Smooth muscle cell (in vitro differentiated cells): ENCODE measurements around the gene BICC1. TPM values are rescaled to one million over a fixed set of nuclear protein-coding genes. Genes with fewer than 3 reads are reported as not detected.

ENCODE experiments used
- DNase-seq: peaks from one replicate; lab custom pipeline; 2025; ENCODE audit not compliant: unreplicated experiment; lab: John Stamatoyannopoulos, UW
- H2AFZ ChIP-seq: fragments of 200-600 bp; sonication (generic); 2 replicates; pipeline ENCODE4 v1.6.0; 2016; ENCODE audit warnings: antibody characterized with exemption, low read depth, mild to moderate bottlenecking
- H3F3A ChIP-seq: fragments of 200-600 bp; sonication (generic); 2 replicates; pipeline ENCODE4 v1.6.0; 2017; ENCODE audit warnings: antibody characterized with exemption, low read depth
- H3K27ac ChIP-seq: fragments of 200-600 bp; sonication (generic); 2 replicates; pipeline ENCODE4 v1.5.1; 2016; ENCODE audit warnings: low read depth, mild to moderate bottlenecking
- H3K27me3 ChIP-seq: fragments of 200-600 bp; sonication (generic); 2 replicates; pipeline ENCODE4 v1.6.1; 2016; ENCODE audit warnings: low read depth, mild to moderate bottlenecking
- H3K36me3 ChIP-seq: fragments of 200-600 bp; sonication (generic); 2 replicates; pipeline ENCODE4 v1.5.1; 2016; ENCODE audit warnings: low read depth
- H3K4me1 ChIP-seq: fragments of 200-600 bp; sonication (generic); 2 replicates; pipeline ENCODE4 v1.5.1; 2016; ENCODE audit warnings: low read depth
- H3K4me2 ChIP-seq: fragments of 200-600 bp; sonication (generic); 2 replicates; pipeline ENCODE4 v1.6.0; 2016; ENCODE audit warnings: mild to moderate bottlenecking
- H3K4me3 ChIP-seq: fragments of 200-600 bp; sonication (generic); 2 replicates; pipeline ENCODE4 v1.5.1; 2016; ENCODE audit warnings: mild to moderate bottlenecking
- H3K79me2 ChIP-seq: fragments of 200-600 bp; sonication (generic); 2 replicates; pipeline ENCODE4 v1.6.0; 2016; ENCODE audit warnings: low read depth, mild to moderate bottlenecking
- H3K9ac ChIP-seq: fragments of 200-600 bp; sonication (generic); 2 replicates; pipeline ENCODE4 v1.6.0; 2016; ENCODE audit warnings: low read depth
- H3K9me3 ChIP-seq: fragments of 200-600 bp; sonication (generic); replicated peaks from 2 replicates; pipeline ENCODE4 v1.5.1; 2016; ENCODE audit warnings: low read depth
- H4K20me1 ChIP-seq: fragments of 200-600 bp; sonication (generic); 2 replicates; pipeline ENCODE4 v1.6.0; 2016; ENCODE audit warnings: low read depth
- CTCF ChIP-seq: fragments of 200-600 bp; sonication (generic); IDR thresholded peaks from 2 replicates; pipeline ENCODE4 v1.5.1; 2017; ENCODE audit warnings: borderline replicate concordance, mild to moderate bottlenecking, antibody characterized with exemption; ENCODE audit not compliant: insufficient read depth, poor library complexity, severe bottlenecking
- WGBS: methylation state at CpG from one replicate; pipeline ENCODE4 v1.1.7; 2016; ENCODE audit warnings: low lambda C conversion rate; 5-methylcytosine and 5-hydroxymethylcytosine counted together
- polyA plus RNA-seq: library from polyadenylated mRNA; unstranded; fragments of >200 nt; fragmentation: Nextera tagmentation; extraction: Ambion mirVana; gene quantifications from 2 replicates; pipeline ENCODE4 v1.2.1, GENCODE V29; 2016
- total RNA-seq: library from RNA; depleted of rRNA; stranded (reverse); fragments of >200 nt; gene quantifications from 2 replicates; pipeline ENCODE4 v1.2.3, GENCODE V29; 2014

The BICC1 gene
- total and polyA plus RNA-seq, 2 experiments from 2014 or later = 7.9 to 23.0 TPM

GRCh38 chr10:58837826-58838225 is 325.2 kb downstream of the BICC1 start:
- no peak for DNase-seq
- no peak overlapping the region for H3K27ac ChIP-seq
- H3K4me3 ChIP-seq = no peak overlapping the region
- no peak overlapping the region for H2AFZ ChIP-seq
- H3K9me3 ChIP-seq = no peaks in the 10 kb centered on the region
- H3K27me3 ChIP-seq = no peaks in the 10 kb centered on the region
- no peaks in the 10 kb centered on the region for H3K36me3 ChIP-seq
- H3K4me1 ChIP-seq = peaks cover 5% of the 10 kb centered on the region
- no peak overlapping the region for H3K9ac ChIP-seq
- no peak for TF ChIP-seq CTCF
- H3K4me2 ChIP-seq = no peak overlapping the region
- 98% methylated on average over 2 of the region's 2 CpGs for WGBS
- no peaks in the 10 kb centered on the region for H3K79me2 ChIP-seq
- H3F3A ChIP-seq = no peaks in the 10 kb centered on the region
- H4K20me1 ChIP-seq = no peaks in the 10 kb centered on the region

- no peak for TF ChIP-seq CTCF
- H3K79me2 ChIP-seq = no peaks in the 10 kb centered on the region
- no peak overlapping the region for H3K4me3 ChIP-seq
- no peaks in the 10 kb centered on the region for H3K9me3 ChIP-seq
- no peak overlapping the region for H3K9ac ChIP-seq
- H4K20me1 ChIP-seq = no peaks in the 10 kb centered on the region
- no peaks in the 10 kb centered on the region for H3F3A ChIP-seq
- no peak overlapping the region for H2AFZ ChIP-seq
- no peaks in the 10 kb centered on the region for H3K36me3 ChIP-seq
- H3K27me3 ChIP-seq = no peaks in the 10 kb centered on the region
- no peak for DNase-seq
- 94% methylated on average over 1 of the region's 1 CpG for WGBS
- no peak overlapping the region for H3K4me2 ChIP-seq
- H3K4me1 ChIP-seq = peaks cover 5% of the 10 kb centered on the region
- H3K27ac ChIP-seq = no peak overlapping the region
Observed at GRCh38 chr10:58838561-58839208, 326.0 kb downstream of the BICC1 start.

- H3K27me3 ChIP-seq = no peaks in the 10 kb centered on the region
- H3K4me2 ChIP-seq = no peak overlapping the region
- H3F3A ChIP-seq = no peaks in the 10 kb centered on the region
- no peaks in the 10 kb centered on the region for H3K36me3 ChIP-seq
- TF ChIP-seq CTCF = no peak
- H3K9ac ChIP-seq = no peak overlapping the region
- H2AFZ ChIP-seq = no peak overlapping the region
- no peak for DNase-seq
- H4K20me1 ChIP-seq = no peaks in the 10 kb centered on the region
- H3K79me2 ChIP-seq = no peaks in the 10 kb centered on the region
- H3K9me3 ChIP-seq = no peaks in the 10 kb centered on the region
- no peak overlapping the region for H3K27ac ChIP-seq
- no peak overlapping the region for H3K4me3 ChIP-seq
- no peaks in the 10 kb centered on the region for H3K4me1 ChIP-seq
Observed at GRCh38 chr10:58839771-58840170, 327.1 kb downstream of the BICC1 start.

GRCh38 chr10:58840840-58841435 is 328.3 kb downstream of the BICC1 start:
- Histone ChIP-seq H3K27me3 (no peaks in the 10 kb centered on the region), H3K36me3 (no peaks in the 10 kb centered on the region), H3K27ac (no peak overlapping the region), H4K20me1 (no peaks in the 10 kb centered on the region), H3F3A (no peaks in the 10 kb centered on the region), H3K4me1 (no peaks in the 10 kb centered on the region), H3K4me3 (no peak overlapping the region), H2AFZ (no peak overlapping the region), H3K9me3 (no peaks in the 10 kb centered on the region), H3K4me2 (no peak overlapping the region), H3K79me2 (no peaks in the 10 kb centered on the region), H3K9ac (no peak overlapping the region)
- DNase-seq = no peak
- WGBS = 100% methylated on average over 1 of the region's 1 CpG
- no peak for TF ChIP-seq CTCF
